Large intestine (tissue), 3 donors: Measurements from ENCODE around the gene GLB1L3. TPM values are rescaled to one million over a fixed set of nuclear protein-coding genes. Genes with fewer than 3 reads are reported as not detected.
"Not testable (repeated sequence)": the region's sequence is repeated elsewhere in the genome, so short reads cannot be mapped to it uniquely, and the experiment has no call there.

Experiments
- DNase-seq, 2 donors: peaks; one replicate each; pipeline versions ENCODE4 v3.0.0 to v3.0.0-alpha.2; 2013
- H3K27ac ChIP-seq: one replicate; pipeline ENCODE4 v1.5.1; 2013; ENCODE audit warnings: low read length
- H3K27me3 ChIP-seq: 2 replicates; pipeline ENCODE4 v1.6.1; 2013; ENCODE audit warnings: low read length; ENCODE audit not compliant: control insufficient read depth, insufficient read depth
- H3K36me3 ChIP-seq: 2 replicates; pipeline ENCODE4 v1.6.1; 2013; ENCODE audit warnings: low read length; ENCODE audit not compliant: control insufficient read depth, insufficient read depth
- H3K4me1 ChIP-seq: one replicate; pipeline ENCODE4 v1.6.1; 2013; ENCODE audit warnings: low read length; ENCODE audit not compliant: control insufficient read depth, insufficient read depth
- H3K4me3 ChIP-seq: one replicate; pipeline ENCODE4 v1.5.1; 2013; ENCODE audit warnings: low read length
- H3K9me3 ChIP-seq: one replicate; pipeline ENCODE4 v1.6.1; 2013; ENCODE audit warnings: mild to moderate bottlenecking, low read depth, low read length, moderate library complexity; ENCODE audit not compliant: control insufficient read depth
- WGBS: methylation state at CpG from one replicate; pipeline ENCODE4 v1.1.5; 2013; ENCODE audit warnings: low lambda C conversion rate; ENCODE audit not compliant: insufficient coverage; 5-methylcytosine and 5-hydroxymethylcytosine counted together
- polyA plus RNA-seq: library from polyadenylated mRNA; unstranded; fragments of 120-200 nt; gene quantifications from one replicate; pipeline ENCODE4 v1.2.1, GENCODE V29; 2013

The GLB1L3 gene
- polyA plus RNA-seq, 1 donor, result 0.04 TPM

GRCh38 chr11:134344497-134345236, 68.5 kb downstream of the GLB1L3 start:
- WGBS, result no CpG with 5 or more reads among the region's 28 CpGs
- not testable (repeated sequence) for DNase-seq, H3K27me3 ChIP-seq, H3K4me3 ChIP-seq, H3K36me3 ChIP-seq, H3K4me1 ChIP-seq, H3K27ac ChIP-seq, H3K9me3 ChIP-seq

- no peaks in the 10 kb centered on the region for H3K36me3 ChIP-seq
- no peak for DNase-seq
- H3K27ac ChIP-seq, result no peak overlapping the region
- no peaks in the 10 kb centered on the region for H3K27me3 ChIP-seq
- no peaks in the 10 kb centered on the region for H3K9me3 ChIP-seq
- no peak overlapping the region for H3K4me3 ChIP-seq
- no peaks in the 10 kb centered on the region for H3K4me1 ChIP-seq
- no CpG with 5 or more reads among the region's 4 CpGs for WGBS
These were observed 69.0 kb downstream of the GLB1L3 start for GRCh38 chr11:134345237-134345550.

- Histone ChIP-seq H3K36me3 (no peaks in the 10 kb centered on the region), H3K27ac (no peak overlapping the region), H3K27me3 (no peaks in the 10 kb centered on the region), H3K4me1 (no peaks in the 10 kb centered on the region), H3K4me3 (no peak overlapping the region), H3K9me3 (no peaks in the 10 kb centered on the region)
- WGBS, result no CpG with 5 or more reads among the region's 22 CpGs
- DNase-seq, result no peak
These were observed 70.2 kb downstream of the GLB1L3 start for GRCh38 chr11:134346101-134346975.

GRCh38 chr11:134346976-134347350, 70.8 kb downstream of the GLB1L3 start:
- H3K36me3 ChIP-seq, result no peaks in the 10 kb centered on the region
- no peak for DNase-seq
- no peaks in the 10 kb centered on the region for H3K27me3 ChIP-seq
- no peak overlapping the region for H3K27ac ChIP-seq
- no peaks in the 10 kb centered on the region for H3K9me3 ChIP-seq
- H3K4me3 ChIP-seq, result no peak overlapping the region
- no peaks in the 10 kb centered on the region for H3K4me1 ChIP-seq
- WGBS, result no CpG with 5 or more reads among the region's 5 CpGs

- no peaks in the 10 kb centered on the region for H3K36me3 ChIP-seq
- no CpG with 5 or more reads among the region's 10 CpGs for WGBS
These were observed 71.3 kb downstream of the GLB1L3 start for GRCh38 chr11:134347441-134347840.

GRCh38 chr11:134349109-134349801, 73.1 kb downstream of the GLB1L3 start:
- Histone ChIP-seq H3K4me1 (no peaks in the 10 kb centered on the region), H3K4me3 (no peak overlapping the region), H3K27me3 (no peaks in the 10 kb centered on the region), H3K27ac (no peak overlapping the region), H3K9me3 (no peaks in the 10 kb centered on the region), H3K36me3 (no peaks in the 10 kb centered on the region)
- WGBS, result 74% methylated on average over 4 of the region's 6 CpGs
- no peak for DNase-seq

More at GRCh38 chr11:134347441-134347840, 71.3 kb downstream of the GLB1L3 start:
- no peak for DNase-seq
- no peaks in the 10 kb centered on the region for H3K27me3 ChIP-seq
- no peak overlapping the region for H3K27ac ChIP-seq
- H3K4me1 ChIP-seq, result no peaks in the 10 kb centered on the region
- H3K9me3 ChIP-seq, result no peaks in the 10 kb centered on the region
- no peak overlapping the region for H3K4me3 ChIP-seq

- H3K4me3 ChIP-seq, result no peak overlapping the region
- no peaks in the 10 kb centered on the region for H3K27me3 ChIP-seq
- WGBS, result no CpG with 5 or more reads among the region's 10 CpGs
- no peak for DNase-seq
- no peaks in the 10 kb centered on the region for H3K9me3 ChIP-seq
- no peaks in the 10 kb centered on the region for H3K4me1 ChIP-seq
- H3K36me3 ChIP-seq, result no peaks in the 10 kb centered on the region
- no peak overlapping the region for H3K27ac ChIP-seq
These were observed 73.7 kb downstream of the GLB1L3 start for GRCh38 chr11:134349802-134350355.

GRCh38 chr11:134350381-134350780, 74.2 kb downstream of the GLB1L3 start:
- Histone ChIP-seq H3K4me1 (no peaks in the 10 kb centered on the region), H3K36me3 (no peaks in the 10 kb centered on the region), H3K9me3 (no peaks in the 10 kb centered on the region), H3K27me3 (no peaks in the 10 kb centered on the region), H3K27ac (no peak overlapping the region), H3K4me3 (no peak overlapping the region)
- 100% methylated on average over 7 of the region's 9 CpGs for WGBS
- DNase-seq, result no peak

GRCh38 chr11:134352111-134352510, 75.9 kb downstream of the GLB1L3 start:
- WGBS, result 92% methylated on average over 2 of the region's 2 CpGs
- no peaks in the 10 kb centered on the region for H3K4me1 ChIP-seq
- H3K4me3 ChIP-seq, result no peak overlapping the region
- H3K27ac ChIP-seq, result no peak overlapping the region
- no peak for DNase-seq
- no peaks in the 10 kb centered on the region for H3K9me3 ChIP-seq
- no peaks in the 10 kb centered on the region for H3K27me3 ChIP-seq
- H3K36me3 ChIP-seq, result no peaks in the 10 kb centered on the region

GRCh38 chr11:134355136-134355535, 79.0 kb downstream of the GLB1L3 start:
- no peaks in the 10 kb centered on the region for H3K4me1 ChIP-seq
- no peak overlapping the region for H3K27ac ChIP-seq
- H3K36me3 ChIP-seq, result no peaks in the 10 kb centered on the region
- no CpG with 5 or more reads among the region's 2 CpGs for WGBS
- H3K4me3 ChIP-seq, result no peak overlapping the region
- DNase-seq, result no peak
- H3K9me3 ChIP-seq, result no peaks in the 10 kb centered on the region
- H3K27me3 ChIP-seq, result no peaks in the 10 kb centered on the region
